H1 (cell line): Measurements from ENCODE around the gene GRIK4. TPM values are rescaled to one million over a fixed set of nuclear protein-coding genes. Genes with fewer than 3 reads are reported as not detected.

Experiments used
- EP300 ChIP-seq, 2 experiments: IDR thresholded peaks; 1 replicate in 1 of 2; 2 replicates in 1 of 2; pipeline ENCODE4 v1.6.1; 2011 to 2012; ENCODE audit warnings: low read depth in 2 of 2, low read length in 2 of 2, mild to moderate bottlenecking in 2 of 2, borderline replicate concordance in 1 of 2, inconsistent platforms in 1 of 2, moderate library complexity in 1 of 2
- FOSL1 ChIP-seq: IDR thresholded peaks from 2 replicates; pipeline ENCODE4 v1.6.1; 2011; ENCODE audit warnings: mild to moderate bottlenecking, low read depth, low read length, moderate library complexity; ENCODE audit not compliant: insufficient read depth
- HDAC2 ChIP-seq, 2 experiments: fragments of 300-600 bp in 1 of 2; sonication (generic) in 1 of 2; IDR thresholded peaks; 2 replicates each; pipeline ENCODE4 v1.6.1; 2011 to 2012; ENCODE audit warnings: low read depth in 2 of 2, low read length in 2 of 2, mild to moderate bottlenecking in 2 of 2, moderate library complexity in 2 of 2, borderline replicate concordance in 1 of 2, inconsistent platforms in 1 of 2
- POLR2A ChIP-seq, 2 experiments: IDR thresholded peaks; 1 replicate in 1 of 2; 2 replicates in 1 of 2; pipeline ENCODE4 v1.6.1; 2011; ENCODE audit warnings: low read depth in 2 of 2, low read length in 2 of 2, mild to moderate bottlenecking in 2 of 2; ENCODE audit errors: control extremely low read depth in 1 of 2
- SIRT6 ChIP-seq: IDR thresholded peaks from one replicate; pipeline ENCODE4 v1.7.1; 2012; ENCODE audit warnings: low read length, inconsistent platforms
- SUZ12 ChIP-seq: fragments of 200-600 bp; sonication (generic); IDR thresholded peaks from 2 replicates; pipeline ENCODE4 v1.6.1; 2012; ENCODE audit warnings: mild to moderate bottlenecking, inconsistent platforms, low read length, moderate library complexity, mixed read lengths
- TAF7 ChIP-seq: optimal IDR thresholded peaks from 2 replicates; pipeline ENCODE3; 2011; ENCODE audit warnings: low read depth, mild to moderate bottlenecking, inconsistent platforms, low read length, moderate library complexity, borderline replicate concordance
- polyA plus RNA-seq, 7 experiments: library from polyadenylated mRNA; depleted of rRNA in 3 of 7; stranded (reverse) in 5 of 7; unstranded in 2 of 7; fragments of >200 nt in 5 of 7; fragments of 200-250 nt in 2 of 7; gene quantifications; 1 replicate in 5 of 7; 2 replicates in 1 of 7; 4 replicates in 1 of 7; pipeline versions ENCODE4 v1.2.1 to v1.2.3, GENCODE V29; 2011 to 2013; ENCODE audit warnings: missing spikeins in 2 of 7, mixed read lengths in 2 of 7
- total RNA-seq: library from RNA; stranded (reverse); fragmentation: NEBNext Ultra II Directional; extraction: Animal tissue kit (Norgen Biotek cat#: 25700); gene quantifications from 2 replicates; pipeline ENCODE4 v1.2.1, GENCODE V29; 2021

The GRIK4 gene
- total and polyA plus RNA-seq, 2 of the 8 experiments (the other 6 are each of a cell fraction or from before 2014, with no cell fraction given), result 1.2 to 2.9 TPM

GRCh38 chr11:120499088-120499487 is 12.5 kb upstream of the GRIK4 start (continued):
- TF ChIP-seq SIRT6 (no peak), SUZ12 (no peak), HDAC2 (IDR thresholded peaks at IDR 0.05; ENCODE audit: borderline replicate concordance in 1 of 2, low read depth in 2 of 2, low read length in 2 of 2) (no peak), FOSL1 (no peak), EP300 (IDR thresholded peaks at IDR 0.05; ENCODE audit: borderline replicate concordance in 1 of 2, low read depth in 2 of 2, low read length in 2 of 2) (no peak), TAF7 (no peak), POLR2A (IDR thresholded peaks at IDR 0.05; ENCODE audit: control extremely low read depth in 1 of 2, low read depth in 2 of 2, low read length in 2 of 2) (no peak)
